Measurements from ENCODE around the gene ATP1A4. TPM values are rescaled to one million over a fixed set of nuclear protein-coding genes. Genes with fewer than 3 reads are reported as not detected.
A peak's percentile ranks its signal among the peaks of the same experiment; 100 is the strongest.

The ATP1A4 gene
- total and polyA plus RNA-seq, 2 of the 8 experiments (the other 6 are each of a cell fraction or from before 2014, with no cell fraction given): 0.48 to 0.61 TPM

- Histone ChIP-seq H3K4me1 (replicated peaks in 1 of 4; ENCODE audit: control insufficient read depth in 3 of 4, insufficient read depth in 4 of 4, low read length in 3 of 4) (peaks cover 17 to 41% (median 21%) of the 10 kb centered on the region in 4 experiments), H3K4me3 (ENCODE audit: extremely low read depth in 1 of 4, insufficient read depth in 2 of 4, low read depth in 3 of 4, low read length in 4 of 4) (no peak overlapping the region), H4K20me1 (replicated peaks in 1 of 2; ENCODE audit: control insufficient read depth in 1 of 2, insufficient read depth in 2 of 2, low read length in 2 of 2) (peaks cover 0 to 20% of the 10 kb centered on the region in 2 experiments), H2BK5ac (ENCODE audit: low read depth, low read length) (no peak overlapping the region), H2BK20ac (ENCODE audit: low read length) (no peak overlapping the region), H3K4ac (replicated peaks; ENCODE audit: insufficient read length, low read depth, low read length) (no peak overlapping the region), H3K9me3 (ENCODE audit: insufficient read depth in 2 of 2, low read depth in 1 of 2, low read length in 1 of 2) (no peaks in the 10 kb centered on the region), H2BK120ac (replicated peaks; ENCODE audit: low read depth, low read length) (no peak overlapping the region), H3K36me3 (ENCODE audit: control insufficient read depth in 2 of 4, insufficient read depth in 4 of 4, low read length in 3 of 4) (peaks cover 1 to 8% (median 4%) of the 10 kb centered on the region in 4 experiments; a peak in 6 of 8 replicates), H4K5ac (ENCODE audit: insufficient read length, low read depth, low read length) (no peak overlapping the region), H3K27me3 (replicated peaks in 1 of 4; ENCODE audit: control insufficient read depth in 3 of 4, extremely low read depth in 1 of 4, insufficient read depth in 3 of 4, low read length in 3 of 4) (no peaks in the 10 kb centered on the region), H4K8ac (ENCODE audit: extremely low read depth, insufficient read depth, low read length) (no peak overlapping the region), H3K79me1 (ENCODE audit: low read depth, low read length) (peaks cover 11% of the 10 kb centered on the region), H3K79me2 (ENCODE audit: control insufficient read depth in 1 of 2, insufficient read depth in 2 of 2, low read length in 2 of 2) (peaks cover 8% of the 10 kb centered on the region in 2 experiments; a peak in 2 of 4 replicates), H3K18ac (ENCODE audit: extremely low read depth, low read length) (no peak overlapping the region), H3K14ac (ENCODE audit: insufficient read length) (no peak overlapping the region), H3K23me2 (ENCODE audit: low read depth, low read length) (peaks cover 9% of the 10 kb centered on the region), H2AFZ (ENCODE audit: low read length) (no peak overlapping the region), H2AK5ac (ENCODE audit: low read depth, low read length) (0 out of 2 replicates have a peak overlapping the region, but pooled peaks have one; percentile 1), H2BK15ac (ENCODE audit: low read length) (no peak overlapping the region), H4K91ac (replicated peaks; ENCODE audit: insufficient read length, low read length) (no peak overlapping the region), H3K4me2 (ENCODE audit: insufficient read depth in 1 of 2, low read depth in 2 of 2, low read length in 2 of 2) (peak overlapping the region; percentile 93; a peak in 3 of 4 replicates), H3K27ac (ENCODE audit: low read depth, low read length) (no peak overlapping the region), H3K56ac (replicated peaks; ENCODE audit: insufficient read length, low read depth, low read length) (no peak overlapping the region), H2BK12ac (ENCODE audit: low read depth, low read length) (0 out of 2 replicates have a peak overlapping the region, but pooled peaks have one; percentile 7), H3K9ac (replicated peaks in 1 of 4; ENCODE audit: extremely low read depth in 1 of 4, low read depth in 3 of 4, low read length in 3 of 4) (no peak overlapping the region), H3K23ac (ENCODE audit: insufficient read length) (no peak overlapping the region)
- no peak for DNase-seq (ENCODE audit: low read depth in 1 of 2, low spot score in 2 of 2)
- FAIRE-seq: no peak
- WGBS, 2 experiments (ENCODE audit: extremely low coverage in 1 of 2, insufficient coverage in 1 of 2, insufficient read length in 1 of 2, insufficient replicate concordance in 2 of 2, low coverage in 1 of 2, low lambda C conversion rate in 2 of 2, missing lambda C conversion rate in 1 of 2): 93% methylated on average over 4 of the region's 4 CpGs; no CpG with 5 or more reads in 1 of the 2 experiments
- ChIA-PET CTCF (ENCODE audit: partially characterized antibody) (interaction anchor here (0.9 to 20.4 kb wide), 9 partner anchors 9 to 166 kb away, joined by 3 to 257 read pairs (median 10); partner anchors contain the start of gene CASQ1), POLR2A (ENCODE audit: partially characterized antibody) (interaction anchor here (0.8 to 11.3 kb wide), 12 partner anchors 8 to 144 kb away, joined by 3 to 107 read pairs (median 6); partner anchors contain the start of genes CASQ1 and DCAF8)
- TF ChIP-seq CREB1 (IDR thresholded peaks at IDR 0.05): no peak
- TF ChIP-seq TAF1 (IDR thresholded peaks at IDR 0.05; ENCODE audit: low read depth, low read length): no peak
- TF ChIP-seq YY1 (IDR thresholded peaks at IDR 0.05; ENCODE audit: low read depth, low read length): no peak
- peak in 1 of 2 experiments; percentile 76; a peak in 1 of 3 replicates for TF ChIP-seq POLR2A (IDR thresholded peaks at IDR 0.05; ENCODE audit: control extremely low read depth in 1 of 2, low read depth in 2 of 2, low read length in 2 of 2)
- no peak for TF ChIP-seq SP2 (IDR thresholded peaks at IDR 0.05; ENCODE audit: low read length)
These were observed 55.8 kb downstream of the ATP1A4 start for GRCh38 chr1:160207118-160207650.
